SU-DHL-6 (cell line): ENCODE results near the gene INTS6.

Source experiments
- CTCF ChIP-seq: fragments of 200-600 bp; sonication (generic); IDR thresholded peaks from one replicate; pipeline ENCODE4 v1.5.1; 2017; ENCODE audit warnings: antibody characterized with exemption, mild to moderate bottlenecking, low read length, moderate library complexity; ENCODE audit not compliant: insufficient read depth, poor library complexity, severe bottlenecking
- EZH2phosphoT487 ChIP-seq: fragments of 200-600 bp; sonication (generic), shearing (Covaris generic); conservative IDR thresholded peaks from 2 replicates; pipeline ENCODE4 v1.6.1; 2018; ENCODE audit warnings: mild to moderate bottlenecking, antibody characterized with exemption, low read length, moderate library complexity, mixed read lengths

- TF ChIP-seq CTCF = no peak
- TF ChIP-seq EZH2phosphoT487 = no peak
Measured at GRCh38 chr13:51370116-51370515, 82.7 kb downstream of the INTS6 start.
